ENCODE data around the gene PDE9A.

PDE9A gene

DNA sequence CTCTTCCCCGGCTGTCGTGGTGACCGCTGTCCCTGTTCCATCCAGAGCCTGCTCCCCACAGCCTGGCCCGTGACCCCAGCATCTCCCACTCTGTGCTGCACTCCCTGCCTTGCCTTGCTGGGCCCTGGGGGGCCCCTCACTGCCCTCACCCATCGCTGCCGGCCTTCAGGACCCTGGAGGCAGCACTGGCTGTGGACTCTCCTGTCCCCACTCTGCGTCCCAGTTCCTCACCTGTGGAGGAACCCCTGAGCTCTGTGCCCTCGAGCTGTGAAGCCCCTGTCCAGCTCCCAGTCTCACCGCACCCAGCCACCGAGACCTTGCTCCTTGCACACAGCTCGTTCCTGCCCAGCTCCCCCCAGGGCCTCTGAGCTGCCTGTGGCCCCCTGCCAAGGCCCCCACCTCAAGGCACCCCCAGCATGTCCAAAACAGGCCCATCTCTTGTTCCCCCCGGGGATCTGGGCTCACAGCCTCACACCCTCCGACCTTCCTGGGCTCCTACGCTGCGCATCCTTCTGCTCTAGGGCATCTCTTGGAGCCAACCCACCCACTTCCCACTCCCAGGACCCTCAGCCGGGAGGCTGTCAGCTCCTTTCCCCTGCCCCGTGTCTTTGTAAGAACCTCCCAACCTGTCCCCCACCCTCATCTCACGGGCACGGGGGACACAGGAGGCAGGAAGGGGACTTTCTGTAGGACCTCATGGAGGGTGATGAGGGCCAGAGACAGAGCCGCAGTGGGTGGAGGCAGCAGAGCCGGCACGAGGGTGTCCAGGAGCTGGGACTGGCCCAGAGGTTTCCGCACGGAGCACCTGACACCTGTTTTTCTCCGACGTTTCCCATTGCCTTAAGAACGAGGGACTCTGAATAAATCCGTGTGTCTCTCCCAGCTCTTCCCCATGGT, 116.6 kb downstream of the PDE9A start:
- no peak for DNase-seq (ENCODE audit: low spot score)
- TF ChIP-seq, protein P1, sequence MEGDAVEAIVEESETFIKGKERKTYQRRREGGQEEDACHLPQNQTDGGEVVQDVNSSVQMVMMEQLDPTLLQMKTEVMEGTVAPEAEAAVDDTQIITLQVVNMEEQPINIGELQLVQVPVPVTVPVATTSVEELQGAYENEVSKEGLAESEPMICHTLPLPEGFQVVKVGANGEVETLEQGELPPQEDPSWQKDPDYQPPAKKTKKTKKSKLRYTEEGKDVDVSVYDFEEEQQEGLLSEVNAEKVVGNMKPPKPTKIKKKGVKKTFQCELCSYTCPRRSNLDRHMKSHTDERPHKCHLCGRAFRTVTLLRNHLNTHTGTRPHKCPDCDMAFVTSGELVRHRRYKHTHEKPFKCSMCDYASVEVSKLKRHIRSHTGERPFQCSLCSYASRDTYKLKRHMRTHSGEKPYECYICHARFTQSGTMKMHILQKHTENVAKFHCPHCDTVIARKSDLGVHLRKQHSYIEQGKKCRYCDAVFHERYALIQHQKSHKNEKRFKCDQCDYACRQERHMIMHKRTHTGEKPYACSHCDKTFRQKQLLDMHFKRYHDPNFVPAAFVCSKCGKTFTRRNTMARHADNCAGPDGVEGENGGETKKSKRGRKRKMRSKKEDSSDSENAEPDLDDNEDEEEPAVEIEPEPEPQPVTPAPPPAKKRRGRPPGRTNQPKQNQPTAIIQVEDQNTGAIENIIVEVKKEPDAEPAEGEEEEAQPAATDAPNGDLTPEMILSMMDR (IDR thresholded peaks at IDR 0.05; ENCODE audit: extremely low read depth, missing control alignments), result no peak

DNA sequence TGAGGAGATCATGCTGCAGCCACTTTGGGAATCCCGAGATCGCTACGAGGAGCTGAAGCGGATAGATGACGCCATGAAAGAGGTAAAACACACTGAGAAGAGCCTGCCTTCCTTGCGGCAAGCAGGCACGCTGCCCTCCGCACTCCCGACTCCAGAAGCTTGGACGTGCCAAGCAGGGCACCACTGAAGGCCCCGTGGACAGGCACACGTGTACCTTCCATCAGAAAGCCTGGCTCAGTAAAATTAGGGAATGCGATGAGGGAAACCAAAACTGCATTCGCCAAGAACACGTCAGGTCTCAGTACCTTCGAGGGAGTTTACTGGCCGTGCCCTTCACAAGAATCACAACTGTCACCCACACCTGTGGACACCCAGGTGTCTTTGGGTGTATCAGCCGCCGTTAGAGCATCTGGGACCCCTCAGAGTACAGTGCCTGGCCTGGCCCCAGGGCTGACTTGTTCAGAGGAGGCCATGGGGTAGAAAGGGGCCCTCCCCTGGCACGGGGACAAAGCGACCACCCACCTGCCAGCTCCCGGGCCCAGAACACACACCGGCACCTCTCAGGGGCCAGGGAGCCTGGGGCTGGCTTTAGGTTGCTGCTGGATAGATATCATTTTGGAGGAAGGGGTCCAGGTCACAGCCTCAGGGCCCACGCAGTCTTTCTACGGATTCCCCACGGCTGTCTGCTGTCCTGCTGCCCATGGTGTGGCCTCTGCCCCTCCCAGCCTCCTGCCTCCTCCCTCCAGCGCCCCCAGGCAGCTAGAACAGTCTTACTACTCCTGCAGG, 117.5 kb downstream of the PDE9A start:
- no peak for DNase-seq (ENCODE audit: low spot score)
- TF ChIP-seq, protein P1 (IDR thresholded peaks at IDR 0.05; ENCODE audit: extremely low read depth, missing control alignments), result no peak

DNA sequence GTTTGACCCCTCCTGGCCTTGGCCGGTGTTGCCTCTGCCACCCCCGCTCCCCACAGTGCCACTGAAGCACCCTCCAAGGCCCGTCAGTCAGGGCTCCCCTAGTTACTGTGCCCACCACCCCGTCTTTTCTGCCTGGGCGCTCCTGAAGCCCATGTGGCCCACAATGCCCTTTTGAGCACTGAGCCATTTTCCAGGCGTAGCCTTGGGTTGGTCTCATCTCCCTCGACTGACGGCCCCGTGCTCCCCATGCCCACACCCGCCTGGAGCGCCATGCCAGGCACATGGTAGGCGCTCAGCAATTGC, 118.0 kb downstream of the PDE9A start:
- TF ChIP-seq, protein P1 (IDR thresholded peaks at IDR 0.05; ENCODE audit: extremely low read depth, missing control alignments), result no peak
- no peak for DNase-seq (ENCODE audit: low spot score)

DNA sequence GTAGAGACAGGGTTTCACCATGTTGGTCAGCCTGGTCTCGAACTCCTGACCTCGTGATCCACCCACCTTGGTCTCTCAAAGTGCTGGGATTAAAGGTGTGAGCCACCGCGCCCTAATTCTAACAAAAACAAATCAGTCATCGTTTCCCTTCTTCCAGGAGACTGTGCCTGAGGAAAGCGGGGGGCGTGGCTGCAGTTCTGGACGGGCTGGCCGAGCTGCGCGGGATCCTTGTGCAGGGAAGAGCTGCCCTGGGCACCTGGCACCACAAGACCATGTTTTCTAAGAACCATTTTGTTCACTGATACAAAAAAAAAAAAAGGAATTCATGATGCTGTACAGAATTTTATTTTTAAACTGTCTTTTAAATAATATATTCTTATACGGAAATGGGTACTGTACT, 121.7 kb downstream of the PDE9A start:
- TF ChIP-seq, protein P1 (IDR thresholded peaks at IDR 0.05; ENCODE audit: extremely low read depth, missing control alignments), result no peak
- DNase-seq (ENCODE audit: low spot score), result no peak

DNA sequence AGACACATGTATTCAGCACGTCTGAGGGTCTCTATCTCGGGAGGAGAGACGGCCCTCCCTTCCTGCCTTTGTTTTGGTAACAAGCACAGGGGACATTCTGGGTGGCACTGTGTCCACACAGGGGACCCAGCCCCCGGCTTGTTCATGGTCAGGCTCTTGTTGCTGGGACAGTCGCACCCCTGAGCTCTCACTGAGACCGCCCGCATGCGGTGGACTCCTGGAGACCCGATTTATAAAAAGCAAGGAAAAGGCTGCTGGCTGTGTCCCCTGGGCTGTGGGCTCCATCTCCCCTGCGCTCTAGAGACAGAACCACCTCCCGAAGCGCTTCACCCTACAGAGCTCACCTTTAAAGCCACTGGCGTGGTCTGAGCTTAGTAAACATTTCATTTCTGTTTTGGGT, 122.5 kb downstream of the PDE9A start:
- TF ChIP-seq, protein P1 (IDR thresholded peaks at IDR 0.05; ENCODE audit: extremely low read depth, missing control alignments), result no peak
- no peak for DNase-seq (ENCODE audit: low spot score)

DNA sequence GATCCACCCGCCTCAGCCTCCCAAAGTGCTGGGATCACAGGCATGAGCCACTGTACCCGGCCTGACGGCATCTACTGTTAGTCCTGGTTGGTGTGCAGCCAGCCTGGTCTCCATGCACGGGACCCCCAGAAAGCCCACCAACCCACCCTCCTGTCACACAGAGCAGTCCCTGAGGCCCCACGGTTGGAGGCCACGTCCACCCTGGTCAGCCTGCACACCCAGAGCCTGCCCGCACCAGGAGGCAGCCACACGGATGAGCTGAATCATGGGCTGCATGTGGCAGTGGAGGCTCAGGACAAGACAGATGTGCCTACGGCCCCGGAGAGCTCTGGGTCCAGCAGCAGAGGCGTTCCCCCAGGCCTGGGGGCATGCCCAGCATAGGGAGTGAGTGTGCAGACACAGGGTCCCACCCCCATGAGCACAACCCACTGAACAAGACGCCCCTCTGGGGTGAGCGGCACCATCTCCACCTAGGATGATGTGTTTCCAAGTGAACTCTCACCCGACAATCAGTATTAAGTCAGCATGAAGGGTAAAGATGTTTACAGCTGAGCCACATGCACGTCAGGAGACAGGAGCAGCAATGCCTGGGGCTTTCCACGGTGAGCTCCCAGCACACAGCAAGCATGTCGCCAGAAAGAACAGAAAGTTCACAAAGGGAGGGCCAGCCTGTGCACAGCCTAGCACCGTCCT, 123.8 kb downstream of the PDE9A start:
- DNase-seq (ENCODE audit: low spot score), result no peak
- TF ChIP-seq, protein P1 (IDR thresholded peaks at IDR 0.05; ENCODE audit: extremely low read depth, missing control alignments), result no peak
